PC-9 (cell line): ENCODE results near the gene RPL13. TPM values are rescaled to one million over a fixed set of nuclear protein-coding genes. Genes with fewer than 3 reads are reported as not detected.

Experiments
- BruUV-seq: library from RNA; stranded (reverse); fragments of 400-500 nt; replicated peaks from 2 replicates; lab custom pipeline; 2021; lab: Mats Ljungman, UMichigan
- CTCF ChIA-PET: fragments of 300-600 bp; sonication (Branson Sonifier 250); formaldehyde crosslinking; loops from one replicate; lab custom pipeline; 2022; ENCODE audit warnings: antibody characterized with exemption; lab: Charles Lee
- POLR2A ChIA-PET: fragments of 300-600 bp; sonication (Branson Sonifier 250); formaldehyde crosslinking; loops from one replicate; lab custom pipeline; 2022; ENCODE audit warnings: antibody characterized with exemption; ENCODE audit not compliant: unreplicated experiment; lab: Charles Lee
- DNase-seq, 2 experiments: peaks; one replicate each; pipeline versions ENCODE4 v3.0.0 to v3.0.0-alpha.2; 2015 to 2022; ENCODE audit warnings: mixed read lengths in 1 of 2
- H2AFZ ChIP-seq: fragments of 200-600 bp; sonication (generic); 2 replicates; pipeline ENCODE4 v1.8.1; 2017; ENCODE audit warnings: antibody characterized with exemption
- H3F3A ChIP-seq: fragments of 200-600 bp; sonication (generic); 2 replicates; pipeline ENCODE4 v1.8.1; 2017; ENCODE audit warnings: antibody characterized with exemption, mild to moderate bottlenecking, low read depth; ENCODE audit not compliant: insufficient read depth
- H3K27ac ChIP-seq: fragments of 200-600 bp; sonication (generic); 2 replicates; pipeline ENCODE4 v1.6.1; 2016; ENCODE audit warnings: mixed run types
- H3K27me3 ChIP-seq: fragments of 200-600 bp; sonication (generic); 2 replicates; pipeline ENCODE4 v1.6.1; 2016; ENCODE audit warnings: low read depth, mixed run types; ENCODE audit not compliant: insufficient read depth
- H3K36me3 ChIP-seq: fragments of 200-600 bp; sonication (generic); 2 replicates; pipeline ENCODE4 v1.6.1; 2016; ENCODE audit warnings: low read depth, mixed run types
- H3K4me1 ChIP-seq: fragments of 200-600 bp; sonication (generic); replicated peaks from 2 replicates; pipeline ENCODE4 v1.6.1; 2016; ENCODE audit warnings: mixed run types; ENCODE audit not compliant: insufficient read depth
- H3K4me2 ChIP-seq: fragments of 200-600 bp; sonication (generic); 2 replicates; pipeline ENCODE4 v1.6.1; 2017; ENCODE audit warnings: mixed run types
- H3K4me3 ChIP-seq: fragments of 200-600 bp; sonication (generic); 2 replicates; pipeline ENCODE4 v1.6.1; 2016; ENCODE audit warnings: mixed run types
- H3K79me2 ChIP-seq: fragments of 200-600 bp; sonication (generic); 2 replicates; pipeline ENCODE4 v1.6.1; 2017; ENCODE audit warnings: low read depth, mixed run types
- H3K9me2 ChIP-seq: fragments of 200-600 bp; sonication (generic); 2 replicates; pipeline ENCODE4 v1.8.1; 2017; ENCODE audit warnings: mild to moderate bottlenecking; ENCODE audit not compliant: insufficient read depth
- H3K9me3 ChIP-seq: fragments of 200-600 bp; sonication (generic); 2 replicates; pipeline ENCODE4 v1.8.1; 2016; ENCODE audit warnings: low read depth; ENCODE audit not compliant: insufficient read depth
- H4K20me1 ChIP-seq: fragments of 200-600 bp; sonication (generic); 2 replicates; pipeline ENCODE4 v1.8.1; 2017; ENCODE audit not compliant: insufficient read depth
- CTCF ChIP-seq: fragments of 200-600 bp; sonication (generic); conservative IDR thresholded peaks from 2 replicates; pipeline ENCODE4 v1.6.1; 2017; ENCODE audit warnings: mixed run types, antibody characterized with exemption, mild to moderate bottlenecking, moderate library complexity
- EZH2 ChIP-seq: fragments of 200-600 bp; sonication (generic); IDR thresholded peaks from 2 replicates; pipeline ENCODE4 v1.8.0; 2017; ENCODE audit warnings: antibody characterized with exemption, low read depth
- intact Hi-C: fragments of 100-400 bp; cut with micrococcal nuclease; formaldehyde crosslinking; loops from one replicate; pipeline ENCODE4 v1.10.0; 2022; ENCODE audit not compliant: unreplicated experiment
- total RNA-seq: library from RNA; stranded (reverse); gene quantifications from 2 replicates; pipeline ENCODE4 v1.2.3, GENCODE V29; 2021

RPL13 gene
- total RNA-seq, 1 experiment from 2014 or later = 2,045 TPM

- TF ChIP-seq EZH2 = no peak
- no peak for TF ChIP-seq CTCF
- no peaks in the 10 kb centered on the region for H3K79me2 ChIP-seq
- no peaks in the 10 kb centered on the region for H3K9me2 ChIP-seq
- H4K20me1 ChIP-seq = no peaks in the 10 kb centered on the region
- no peak overlapping the region for H3K4me2 ChIP-seq
- no peaks in the 10 kb centered on the region for H3K9me3 ChIP-seq
- no peak for DNase-seq
- no TSS peak for BruUV-seq
- no peaks in the 10 kb centered on the region for H3K27me3 ChIP-seq
- POLR2A ChIA-PET = no interaction called here
- H3K4me1 ChIP-seq = no peaks in the 10 kb centered on the region
- H3K36me3 ChIP-seq = no peaks in the 10 kb centered on the region; the same call in 1 of the 2 replicates
- no peak overlapping the region for H3K4me3 ChIP-seq
- H3F3A ChIP-seq = peaks cover 15% of the 10 kb centered on the region; the same call in 1 of the 2 replicates
- CTCF ChIA-PET = interaction anchor here (0.7 kb wide), 1 partner anchor 25 kb away, joined by 5 read pairs; no protein-coding TSS in a partner anchor
- intact Hi-C loops = no loop called here
- no peak overlapping the region for H3K27ac ChIP-seq
- H2AFZ ChIP-seq = no peak overlapping the region
These were observed 28.9 kb downstream of the RPL13 start for GRCh38 chr16:89589241-89589926.

GRCh38 chr16:89593841-89594240 is 33.4 kb downstream of the RPL13 start:
- H3K4me1 ChIP-seq = no peaks in the 10 kb centered on the region
- no peaks in the 10 kb centered on the region for H3K9me3 ChIP-seq
- CTCF ChIA-PET = no interaction called here
- no peaks in the 10 kb centered on the region for H3K36me3 ChIP-seq
- POLR2A ChIA-PET = no interaction called here
- no peak overlapping the region for H2AFZ ChIP-seq
- DNase-seq = no peak
- no peak overlapping the region for H3K4me2 ChIP-seq
- TF ChIP-seq CTCF (no peak), EZH2 (no peak)
- no peak overlapping the region for H3K27ac ChIP-seq
- no peaks in the 10 kb centered on the region for H3K9me2 ChIP-seq
- no peaks in the 10 kb centered on the region for H3K27me3 ChIP-seq
- no peaks in the 10 kb centered on the region for H3K79me2 ChIP-seq
- H3K4me3 ChIP-seq = no peak overlapping the region
- H3F3A ChIP-seq = peaks cover 24% of the 10 kb centered on the region; the same call in 1 of the 2 replicates
- intact Hi-C loops = no loop called here
- no peaks in the 10 kb centered on the region for H4K20me1 ChIP-seq
- no TSS peak for BruUV-seq

- BruUV-seq = no TSS peak
- Histone ChIP-seq H3K79me2 (no peaks in the 10 kb centered on the region), H3K9me2 (no peaks in the 10 kb centered on the region), H3F3A (peaks cover 34% of the 10 kb centered on the region; the same call in 1 of the 2 replicates), H2AFZ (no peak overlapping the region), H3K27me3 (no peaks in the 10 kb centered on the region), H3K4me3 (no peak overlapping the region), H3K9me3 (no peaks in the 10 kb centered on the region), H3K27ac (no peak overlapping the region), H3K4me1 (0 out of 2 replicates have a peak, but pooled peaks cover 7% of the 10 kb centered on the region), H3K36me3 (no peaks in the 10 kb centered on the region), H3K4me2 (no peak overlapping the region), H4K20me1 (no peaks in the 10 kb centered on the region)
- TF ChIP-seq EZH2 (no peak), CTCF (no peak)
- intact Hi-C loops = no loop called here
- POLR2A ChIA-PET = no interaction called here
- no peak for DNase-seq
- CTCF ChIA-PET = no interaction called here
These were observed 35.0 kb downstream of the RPL13 start for GRCh38 chr16:89595330-89596060.
